GM21381 (cell line): Measurements from ENCODE around the gene SMARCA2.

Experiments
- ATAC-seq: cut with Tn5 transposase; IDR thresholded peaks from one replicate; pipeline ENCODE4 v1.9.1; 2021; ENCODE audit warnings: mild to moderate bottlenecking, moderate library complexity; ENCODE audit not compliant: unreplicated experiment

Gene SMARCA2

DNA sequence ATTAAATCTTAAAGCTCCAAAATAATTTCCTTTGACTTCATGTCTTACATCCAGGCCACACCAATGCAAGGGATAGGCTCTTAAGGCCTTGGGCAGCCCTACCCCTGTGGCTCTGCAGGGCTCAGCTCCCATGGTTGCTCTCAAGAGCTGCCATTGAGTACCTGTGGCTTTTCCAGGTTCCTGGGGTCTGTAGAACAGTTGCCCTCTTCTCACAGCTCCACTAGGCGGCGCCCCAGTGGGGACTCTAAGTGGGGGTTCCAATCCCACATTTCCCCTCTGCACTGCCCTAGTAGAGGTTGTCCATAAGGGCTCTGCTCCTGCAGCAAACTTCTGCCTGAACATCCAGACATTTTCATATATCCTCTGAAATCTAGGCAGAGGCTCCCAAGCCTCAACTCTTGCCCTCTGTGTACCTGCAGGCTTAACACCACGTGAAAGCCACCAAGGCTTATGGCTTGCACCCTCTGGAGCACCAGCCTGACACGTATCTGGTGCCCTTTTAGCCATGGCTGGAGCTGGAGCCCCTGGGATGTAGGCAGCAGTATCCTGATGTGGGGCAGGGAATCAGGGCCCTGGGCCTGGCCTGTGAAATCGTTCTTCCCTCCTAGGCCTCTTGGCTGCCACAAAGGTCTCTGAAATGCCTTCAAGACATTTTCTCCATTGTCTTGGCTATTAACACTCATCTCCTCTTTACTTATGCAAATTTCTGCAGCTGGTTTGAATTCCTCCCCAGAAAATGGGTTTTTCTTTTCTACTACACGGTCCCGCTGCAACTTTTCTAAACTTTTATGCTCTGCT is 185.1 kb downstream of the SMARCA2 start:
- no peak for ATAC-seq

DNA sequence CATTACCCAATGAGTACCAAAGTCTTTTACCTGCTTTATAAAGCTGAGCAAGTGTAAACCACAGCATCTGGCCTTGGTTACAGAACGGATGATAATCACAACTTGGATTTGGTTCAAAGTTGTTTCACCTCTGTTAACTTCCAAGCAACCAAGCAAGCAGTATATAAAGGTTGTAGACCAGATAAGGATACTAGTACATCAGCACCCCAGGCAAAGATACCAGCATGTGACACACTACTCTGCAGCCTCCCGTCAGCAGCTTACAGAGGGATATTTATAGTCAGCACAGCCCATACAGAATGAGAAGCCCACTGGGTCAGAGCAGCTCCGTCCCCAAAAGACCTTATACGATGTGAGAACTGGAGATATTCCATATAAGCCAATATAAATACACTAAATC is 193.3 kb downstream of the SMARCA2 start:
- ATAC-seq: no peak

DNA sequence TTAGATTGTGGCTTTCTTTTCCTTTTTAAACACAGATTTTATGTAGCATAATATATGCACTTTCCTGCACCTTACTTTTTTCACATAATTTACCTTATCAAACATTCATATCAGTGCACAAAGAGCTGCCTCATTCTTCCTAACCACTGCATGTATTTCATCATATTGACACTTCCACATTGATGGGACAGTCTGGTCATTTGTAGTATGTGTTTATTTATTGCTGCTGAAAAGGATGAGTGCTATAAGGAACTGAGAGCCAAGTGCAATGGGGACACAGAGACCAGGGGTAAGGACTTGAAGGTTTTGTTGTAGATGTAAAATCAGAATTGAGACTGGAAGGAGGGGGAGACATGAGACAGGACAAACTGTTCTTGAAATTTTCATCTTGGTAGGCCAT is 193.8 kb downstream of the SMARCA2 start:
- no peak for ATAC-seq

DNA sequence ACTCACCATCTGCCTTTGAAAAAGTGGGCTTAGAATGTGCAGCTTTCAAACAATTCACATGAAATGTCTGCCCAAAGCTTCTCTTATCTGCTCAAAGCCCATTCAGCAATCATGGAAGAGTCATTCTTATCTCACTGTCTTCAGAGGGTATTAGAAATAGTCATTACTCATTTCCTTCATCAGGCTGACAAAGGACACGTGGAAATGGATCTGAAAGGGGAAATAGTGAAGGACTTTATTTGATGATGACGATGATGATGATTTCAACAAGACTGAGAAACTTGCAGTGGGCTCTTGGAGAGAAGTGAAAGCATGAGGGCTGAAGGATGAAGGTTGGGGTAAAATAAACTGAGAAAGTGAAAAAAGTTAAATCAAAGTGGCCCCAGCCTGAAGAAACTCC is 194.3 kb downstream of the SMARCA2 start:
- no peak for ATAC-seq

DNA sequence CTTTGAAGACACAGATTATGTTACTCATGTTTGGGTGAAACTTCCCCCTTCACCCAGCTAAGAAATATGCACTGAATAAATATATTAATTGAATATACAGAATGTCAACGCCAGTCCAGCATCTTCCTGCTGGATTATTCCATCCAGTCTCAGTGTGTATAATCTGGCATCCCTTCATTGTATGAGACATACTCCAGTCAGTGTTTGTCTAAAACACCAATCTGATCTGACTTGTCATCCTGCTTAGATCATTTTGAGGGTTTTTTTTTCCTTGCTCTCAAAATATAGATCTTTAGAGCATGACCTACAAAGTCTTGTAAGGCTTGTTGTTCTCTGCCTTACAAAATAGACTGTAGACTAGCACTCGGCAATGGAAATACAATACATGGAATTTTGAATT is 195.1 kb downstream of the SMARCA2 start:
- no peak for ATAC-seq

DNA sequence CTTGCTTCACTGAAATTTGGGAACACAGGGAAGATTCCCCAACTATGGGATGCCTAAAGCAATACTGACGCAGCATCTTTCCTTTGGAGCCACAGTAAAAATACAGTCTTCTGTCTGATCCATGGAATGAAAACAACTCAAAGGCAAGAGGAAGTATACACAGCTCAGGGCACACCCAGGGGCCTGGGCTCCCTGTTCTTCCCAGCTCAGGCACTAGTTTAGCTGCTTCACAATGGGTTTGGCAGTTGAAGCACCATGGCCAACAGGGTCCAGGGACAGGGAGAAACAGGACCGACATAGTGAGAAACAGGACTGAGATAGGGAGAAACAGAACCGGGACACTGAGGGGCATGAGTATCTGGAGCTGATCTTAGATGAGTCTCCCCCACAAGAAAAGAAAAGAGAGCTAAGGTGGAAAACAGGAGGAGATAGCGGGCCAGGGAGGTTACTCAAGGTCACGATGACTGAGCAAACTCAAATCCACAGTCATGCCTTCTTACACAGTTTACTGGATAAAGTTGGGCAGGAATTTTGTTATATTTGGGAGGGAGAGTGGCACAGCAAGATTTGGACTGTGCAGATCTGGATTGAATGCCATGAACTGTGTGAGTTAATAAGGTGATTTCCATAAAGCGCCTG is 198.8 kb downstream of the SMARCA2 start:
- no peak for ATAC-seq

DNA sequence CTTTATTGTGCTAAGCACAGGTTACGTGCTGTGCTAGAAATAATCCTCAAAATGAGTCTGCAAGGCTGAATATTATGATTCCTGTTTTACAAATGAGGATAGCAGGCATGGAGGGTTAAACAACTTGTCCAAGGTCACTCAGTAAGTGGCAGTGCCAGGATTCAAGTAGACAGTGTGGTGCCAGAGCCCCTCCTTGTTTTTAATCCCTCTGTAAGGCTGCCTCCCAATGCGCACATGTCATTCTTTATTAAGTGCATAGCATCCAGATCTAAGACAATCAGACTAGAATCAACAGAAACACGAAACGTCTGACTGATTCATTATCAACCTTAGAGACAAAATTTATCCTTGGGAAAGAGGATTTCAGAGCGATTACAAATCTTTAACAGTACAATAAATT is 199.6 kb downstream of the SMARCA2 start:
- ATAC-seq: no peak

DNA sequence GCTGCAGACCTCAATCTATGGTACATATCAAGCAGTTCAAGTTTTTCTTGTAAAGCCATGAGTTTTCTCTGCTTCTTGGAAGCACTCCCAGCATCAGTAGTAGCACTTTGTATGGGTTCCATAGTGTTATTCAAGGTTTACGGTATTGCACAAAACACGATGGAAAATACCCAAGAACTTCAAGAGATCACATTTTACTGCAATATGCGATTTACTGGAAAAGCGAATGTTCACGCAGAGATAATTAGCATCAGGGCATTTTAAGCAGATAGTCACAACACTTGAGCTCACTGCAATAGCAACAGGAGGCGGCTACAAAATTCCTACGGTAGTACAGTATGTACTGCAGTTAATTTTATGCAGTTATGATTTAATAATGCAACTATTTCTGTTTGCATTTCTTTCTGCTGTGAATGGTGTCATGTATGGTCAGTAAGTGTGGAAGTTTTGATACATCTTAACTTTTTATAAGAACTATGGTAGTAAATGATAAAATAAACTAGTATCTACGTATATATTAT is 200.8 kb downstream of the SMARCA2 start:
- ATAC-seq: no peak

DNA sequence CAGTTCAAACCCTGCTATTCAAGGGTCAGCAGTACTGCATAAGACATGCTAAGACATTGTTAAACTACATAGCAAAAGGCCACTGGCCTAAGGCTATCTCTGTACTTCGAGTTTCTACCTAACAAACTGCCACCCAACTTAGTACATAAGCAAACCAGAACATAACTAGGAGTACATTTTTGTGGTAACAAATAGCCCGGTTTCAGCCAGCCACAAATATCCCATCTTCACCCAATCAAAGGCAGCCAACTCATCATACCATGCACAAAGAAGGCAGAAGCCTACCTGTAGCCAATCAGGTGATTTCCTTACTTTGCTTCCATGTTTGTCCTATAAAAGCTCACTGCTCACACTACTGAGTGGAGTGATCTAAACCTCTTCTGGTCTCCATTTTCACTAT is 201.4 kb downstream of the SMARCA2 start:
- no peak for ATAC-seq

DNA sequence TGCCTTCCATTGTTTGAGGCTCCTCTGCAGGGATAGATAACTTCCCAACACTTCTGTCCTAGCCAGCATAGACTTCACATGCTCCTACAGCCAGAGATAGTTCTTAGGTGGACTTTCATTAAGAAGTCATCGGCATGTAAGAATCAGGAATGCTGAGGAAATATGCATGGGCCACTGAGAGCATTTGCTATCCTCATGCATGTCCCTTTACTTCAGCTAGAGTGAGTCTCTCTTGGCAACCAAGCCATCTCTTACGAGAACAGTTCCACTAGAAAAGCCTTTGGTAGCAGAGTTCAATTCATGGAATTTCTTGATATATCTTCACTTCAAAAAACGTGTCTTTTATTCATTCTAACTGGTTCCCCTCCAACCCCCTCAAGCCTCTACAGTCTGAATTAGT is 202.4 kb downstream of the SMARCA2 start:
- ATAC-seq: no peak

DNA sequence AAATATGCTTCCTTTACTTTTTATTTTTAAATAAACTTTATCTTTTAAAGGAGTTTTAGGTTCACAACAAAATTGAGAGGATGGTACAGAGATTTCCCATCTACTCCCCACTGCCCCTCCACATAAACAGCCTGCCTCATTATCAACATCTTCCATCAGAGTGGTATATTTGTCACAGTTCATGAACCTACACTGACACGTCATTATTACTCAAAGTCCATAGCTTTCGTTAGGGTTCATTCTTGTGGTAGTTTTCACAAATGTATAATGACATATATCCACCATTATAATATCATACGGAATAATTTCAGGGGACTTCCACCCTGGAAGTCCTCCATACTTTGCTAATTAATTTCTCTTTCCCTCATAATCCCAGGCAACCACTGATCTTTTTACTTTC is 204.9 kb downstream of the SMARCA2 start:
- no peak for ATAC-seq

DNA sequence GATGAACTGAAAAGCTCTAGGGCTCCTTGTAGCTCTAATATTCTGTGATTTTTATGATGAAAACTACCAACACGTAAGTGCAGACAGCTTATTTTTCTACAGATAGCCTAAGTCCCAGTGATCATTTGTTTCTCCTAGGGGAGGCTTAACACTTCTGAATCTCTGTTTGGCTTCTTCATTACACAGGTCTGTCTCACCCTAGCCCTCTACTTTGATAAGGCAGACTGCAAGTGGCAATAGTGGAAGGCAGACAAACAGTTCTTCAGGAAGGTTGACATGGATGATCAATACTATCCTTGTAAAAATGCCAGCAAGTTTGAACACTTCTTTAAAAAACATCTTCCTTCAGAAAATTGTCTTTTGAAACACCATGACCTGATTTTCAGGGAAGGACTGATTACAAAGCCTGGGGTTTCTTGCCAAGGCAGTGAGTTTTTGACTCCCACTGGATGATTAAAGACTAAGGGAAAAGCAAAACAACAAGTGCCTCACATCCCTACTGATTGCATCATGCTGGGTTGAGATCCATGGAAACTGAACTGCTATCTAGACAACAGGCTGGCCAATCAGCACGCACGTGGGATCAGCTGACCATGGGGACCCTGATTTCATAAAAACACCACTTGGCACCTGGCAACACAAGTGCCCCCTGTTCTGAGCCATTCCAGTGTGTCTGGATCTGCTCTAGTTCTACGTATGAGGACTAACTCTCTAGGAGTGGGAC is 212.2 kb downstream of the SMARCA2 start:
- ATAC-seq: no peak

DNA sequence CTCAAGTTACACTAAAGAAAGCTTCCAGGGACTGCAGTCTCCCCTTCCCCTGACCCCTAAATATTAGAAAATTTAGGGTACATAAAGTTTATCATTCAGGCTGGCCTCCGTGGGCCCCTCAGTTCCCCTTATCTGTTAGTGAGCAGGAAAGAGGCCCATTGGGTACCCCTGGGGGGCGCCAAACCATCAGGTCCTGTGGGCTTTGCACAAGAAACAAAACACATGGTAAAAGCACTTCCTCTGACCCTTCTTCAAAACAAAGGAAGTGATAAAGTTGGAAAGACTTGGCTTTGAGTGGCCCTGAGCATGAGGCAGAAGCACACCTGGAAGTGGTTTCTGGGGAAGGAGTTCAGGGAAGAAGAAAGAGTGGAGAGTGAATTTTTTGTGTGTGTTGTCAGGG is 213.0 kb downstream of the SMARCA2 start:
- no peak for ATAC-seq

DNA sequence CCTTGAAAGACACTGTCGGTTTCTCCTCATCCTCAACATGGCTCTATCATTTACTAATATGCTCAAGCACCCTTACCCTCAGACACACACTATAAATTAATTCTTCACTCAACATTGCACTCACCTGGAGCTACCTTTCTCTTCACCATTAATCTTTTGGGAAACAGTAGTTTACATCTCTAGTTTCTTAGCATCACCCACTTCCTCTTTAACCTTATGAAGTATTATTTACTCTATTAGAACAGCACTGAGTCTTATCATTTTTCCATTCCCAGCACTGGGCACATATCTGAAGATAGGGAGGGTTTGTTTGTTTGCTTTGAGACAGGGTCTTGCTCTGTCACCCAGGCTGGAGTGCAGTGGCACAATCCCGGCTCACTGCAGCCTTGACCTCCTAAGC is 213.5 kb downstream of the SMARCA2 start:
- ATAC-seq: no peak

DNA sequence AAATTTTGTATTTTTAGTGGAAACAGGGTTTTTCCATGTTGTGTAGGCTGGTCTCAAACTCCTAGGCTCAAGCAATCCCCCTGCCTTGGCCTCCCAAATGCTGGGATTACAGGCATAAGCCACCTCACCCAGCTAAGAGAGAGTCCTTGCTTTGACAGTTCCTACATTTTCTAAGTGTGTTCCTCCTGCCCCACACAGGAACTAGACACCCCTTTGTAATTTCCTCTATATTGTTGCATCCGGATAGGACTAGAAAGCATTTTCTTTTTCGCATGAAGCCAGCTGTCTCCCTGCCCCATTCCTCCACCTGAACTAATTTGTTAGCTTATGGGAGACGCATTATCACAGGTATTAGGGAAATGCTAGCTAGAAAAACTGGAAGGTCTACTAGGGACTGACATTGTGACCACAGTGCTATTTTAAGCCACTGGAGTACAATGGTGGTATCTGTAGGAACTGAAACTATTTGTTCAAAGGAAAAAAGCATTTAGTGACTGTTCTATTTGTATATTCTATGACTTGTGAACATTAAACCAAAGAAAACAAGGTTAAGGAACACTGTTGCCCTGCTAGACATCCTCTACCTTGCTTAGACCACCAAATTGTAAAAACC is 214.1 kb downstream of the SMARCA2 start:
- peak; percentile 51 for ATAC-seq

DNA sequence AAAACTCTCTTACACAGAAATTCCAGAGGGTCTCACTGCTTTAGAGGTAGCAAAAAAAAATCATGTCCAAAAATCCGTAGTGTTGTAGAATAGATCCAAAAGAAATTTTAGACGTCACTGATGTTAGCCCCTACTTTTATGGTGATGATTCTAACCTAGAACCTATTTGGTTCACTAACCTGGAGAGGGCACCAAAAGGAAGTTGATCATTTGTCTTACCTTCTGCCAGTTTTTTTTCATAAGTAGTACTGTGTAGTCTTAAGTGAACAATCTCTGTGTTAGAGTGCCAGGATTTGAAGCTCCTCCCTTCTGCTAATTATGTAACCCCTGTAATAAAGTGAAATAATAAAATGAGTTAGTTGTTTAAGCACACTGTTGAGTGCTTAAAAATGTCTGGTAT is 215.2 kb downstream of the SMARCA2 start:
- ATAC-seq: no peak

DNA sequence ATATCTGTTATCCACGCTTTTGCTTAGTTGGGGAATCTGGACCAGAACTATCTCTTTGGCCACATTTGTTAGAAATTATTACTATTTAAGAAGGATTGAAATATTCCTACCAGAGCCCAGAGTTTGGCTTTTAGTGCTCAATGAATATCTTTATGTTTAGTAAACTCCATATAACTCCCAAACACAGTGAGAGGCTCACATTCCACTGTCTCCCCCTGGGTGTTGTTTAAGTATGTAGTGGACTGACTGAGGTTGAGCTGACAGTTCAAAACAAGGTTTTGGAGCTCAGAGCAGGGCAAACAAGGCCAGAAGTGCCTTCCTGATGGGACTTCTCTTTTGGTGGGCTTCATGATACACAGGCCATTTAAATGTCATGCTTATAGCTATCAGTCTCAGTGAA is 216.0 kb downstream of the SMARCA2 start:
- ATAC-seq: no peak

DNA sequence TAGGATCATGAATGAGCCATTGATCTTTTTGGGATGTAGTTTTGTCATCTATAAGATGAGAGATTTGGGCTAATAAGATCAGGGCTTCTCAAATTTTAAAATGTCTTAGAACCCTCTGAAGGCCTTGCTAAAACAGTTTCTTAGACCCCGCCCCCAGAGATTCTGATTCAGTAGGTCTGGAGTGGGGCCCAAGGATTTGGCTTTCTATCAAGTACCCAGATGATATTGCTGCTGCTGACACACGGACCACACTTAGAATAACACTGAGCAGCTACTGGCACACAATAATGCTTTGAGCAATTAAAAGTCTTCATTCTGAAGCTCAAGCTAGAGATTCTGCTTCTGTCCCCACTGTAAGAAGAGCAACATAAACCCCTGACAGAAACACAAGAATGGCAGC is 216.7 kb downstream of the SMARCA2 start:
- no peak for ATAC-seq

DNA sequence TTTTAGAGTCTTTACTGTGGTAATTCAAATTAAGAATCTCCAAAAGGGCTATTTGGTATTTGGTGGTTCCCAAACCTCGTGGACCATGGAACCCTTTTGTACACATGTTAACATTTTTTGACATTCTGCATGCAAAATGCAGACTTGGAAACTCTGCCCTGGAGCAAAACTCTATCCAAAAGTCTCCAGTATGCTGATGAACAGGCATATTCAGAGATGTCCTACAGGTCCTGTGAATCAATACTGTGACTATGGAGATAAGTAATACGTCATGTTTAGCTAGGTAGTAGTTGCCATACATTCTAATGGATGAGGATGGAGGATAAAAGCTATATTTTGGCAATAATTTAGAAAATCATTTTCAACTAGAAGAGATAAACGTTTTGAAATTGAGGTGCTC is 218.1 kb downstream of the SMARCA2 start:
- no peak for ATAC-seq

DNA sequence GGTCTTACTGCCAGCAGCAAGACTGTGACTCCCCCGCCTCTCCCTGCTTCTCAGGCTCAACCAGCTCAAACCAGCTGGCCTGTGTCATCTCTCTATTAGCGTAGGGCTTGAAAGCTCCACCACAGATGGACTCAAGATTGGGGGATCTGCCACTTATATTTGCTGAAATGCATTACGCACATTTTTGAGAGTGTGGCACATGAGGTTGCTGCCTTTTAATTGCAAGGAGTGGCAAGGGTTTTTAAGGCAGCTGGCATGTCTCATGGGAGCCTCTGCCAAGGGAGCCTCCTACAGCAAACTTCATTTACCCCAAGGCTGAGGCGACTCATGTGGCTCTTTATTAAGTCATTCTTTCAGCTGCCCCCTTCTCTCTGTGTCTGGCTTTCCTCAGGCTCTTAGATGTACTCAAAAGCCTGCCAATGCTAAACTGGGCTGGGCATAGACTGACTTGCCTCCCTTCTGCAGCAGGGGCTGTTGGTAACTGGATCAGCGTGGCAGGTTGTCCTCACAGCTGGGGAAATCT is 219.3 kb downstream of the SMARCA2 start:
- ATAC-seq: no peak

DNA sequence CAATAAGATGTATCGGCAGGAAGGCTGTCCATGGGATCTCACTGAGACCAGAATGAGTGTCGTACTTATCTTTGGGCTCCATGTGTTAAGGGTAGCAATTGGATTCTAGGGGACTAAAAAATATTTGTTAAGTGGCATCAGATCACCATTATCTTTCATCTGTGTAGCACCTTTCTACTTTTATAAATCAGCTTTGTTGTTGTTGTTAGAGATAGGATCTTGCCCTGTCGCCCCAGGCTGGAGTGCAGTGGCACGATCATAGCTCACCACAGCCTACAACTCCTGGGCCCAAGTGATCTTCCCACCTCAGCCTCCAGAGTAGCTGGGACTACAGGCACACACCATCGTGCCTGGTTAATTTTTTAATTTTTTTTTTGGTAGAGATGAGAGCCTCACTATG is 220.5 kb downstream of the SMARCA2 start:
- ATAC-seq: no peak
